GM19328 (cell line): ENCODE data around the gene NOTCH3.

Experiments
- ATAC-seq: cut with Tn5 transposase; IDR thresholded peaks from one replicate; pipeline ENCODE4 v1.9.1; 2021; ENCODE audit warnings: mild to moderate bottlenecking, moderate library complexity; ENCODE audit not compliant: unreplicated experiment

Gene NOTCH3

DNA sequence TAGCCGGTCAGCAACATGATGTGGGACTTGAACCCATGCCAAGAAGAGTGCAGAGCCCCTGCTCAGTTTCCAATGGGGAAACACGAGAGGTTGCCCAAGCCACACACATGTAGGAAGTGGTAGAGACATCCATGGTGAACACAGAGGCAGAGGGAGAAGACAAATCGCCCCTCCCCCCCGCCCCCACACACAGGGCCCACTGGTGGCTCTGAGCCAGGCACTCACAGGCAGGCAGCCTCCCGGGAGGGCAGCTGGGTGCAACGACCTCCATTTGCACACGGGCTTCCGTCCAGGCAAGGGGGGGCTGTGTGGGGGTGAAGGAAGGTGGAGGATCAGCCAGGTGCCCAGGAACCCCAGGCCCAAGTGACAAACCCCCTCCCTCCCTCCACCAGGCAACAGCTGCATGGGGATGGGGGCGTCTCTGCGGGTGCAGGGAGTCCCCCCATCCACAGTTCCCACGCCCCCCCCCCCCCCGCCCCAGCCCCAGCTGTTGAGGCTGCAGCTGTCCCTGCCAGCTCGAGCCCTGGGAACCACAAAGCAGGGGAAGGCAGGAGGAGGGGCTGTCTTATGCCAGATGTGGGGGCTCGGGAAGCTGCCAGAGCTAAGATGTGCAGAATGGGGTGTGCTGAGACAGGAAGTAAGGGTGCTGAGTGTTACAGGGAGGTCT is 3.4 kb downstream of the NOTCH3 start:
- no peak for ATAC-seq

DNA sequence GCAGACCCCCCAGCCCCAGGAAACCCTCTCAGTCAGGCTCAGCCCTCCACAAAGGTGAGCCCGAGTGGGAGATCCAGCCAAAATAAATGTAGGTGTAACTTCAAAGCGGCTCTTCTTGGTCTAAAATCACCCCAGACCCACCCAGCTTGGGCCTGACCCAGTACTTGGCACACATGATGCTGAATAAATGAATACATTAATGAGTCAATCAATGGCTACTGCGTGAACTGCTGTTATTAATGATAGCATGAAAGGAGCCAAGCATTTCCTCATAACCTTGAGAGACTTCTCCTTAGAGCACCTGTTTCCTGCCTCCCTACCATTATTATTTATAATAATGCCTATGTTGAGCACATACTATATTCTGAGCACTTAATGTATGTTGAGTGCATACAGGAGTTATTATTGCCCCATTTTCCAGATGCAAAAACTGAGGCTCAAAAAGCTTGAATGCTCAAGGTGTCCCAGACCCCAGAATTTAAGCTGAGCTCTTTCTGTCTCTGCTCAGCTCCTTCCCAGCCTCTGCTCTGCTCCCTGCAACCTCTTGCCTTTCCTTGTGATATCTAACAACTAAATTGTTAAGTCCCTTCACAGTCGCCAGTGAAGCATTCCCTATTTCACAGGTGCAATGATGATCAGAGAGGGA is 4.3 kb downstream of the NOTCH3 start:
- no peak for ATAC-seq

DNA sequence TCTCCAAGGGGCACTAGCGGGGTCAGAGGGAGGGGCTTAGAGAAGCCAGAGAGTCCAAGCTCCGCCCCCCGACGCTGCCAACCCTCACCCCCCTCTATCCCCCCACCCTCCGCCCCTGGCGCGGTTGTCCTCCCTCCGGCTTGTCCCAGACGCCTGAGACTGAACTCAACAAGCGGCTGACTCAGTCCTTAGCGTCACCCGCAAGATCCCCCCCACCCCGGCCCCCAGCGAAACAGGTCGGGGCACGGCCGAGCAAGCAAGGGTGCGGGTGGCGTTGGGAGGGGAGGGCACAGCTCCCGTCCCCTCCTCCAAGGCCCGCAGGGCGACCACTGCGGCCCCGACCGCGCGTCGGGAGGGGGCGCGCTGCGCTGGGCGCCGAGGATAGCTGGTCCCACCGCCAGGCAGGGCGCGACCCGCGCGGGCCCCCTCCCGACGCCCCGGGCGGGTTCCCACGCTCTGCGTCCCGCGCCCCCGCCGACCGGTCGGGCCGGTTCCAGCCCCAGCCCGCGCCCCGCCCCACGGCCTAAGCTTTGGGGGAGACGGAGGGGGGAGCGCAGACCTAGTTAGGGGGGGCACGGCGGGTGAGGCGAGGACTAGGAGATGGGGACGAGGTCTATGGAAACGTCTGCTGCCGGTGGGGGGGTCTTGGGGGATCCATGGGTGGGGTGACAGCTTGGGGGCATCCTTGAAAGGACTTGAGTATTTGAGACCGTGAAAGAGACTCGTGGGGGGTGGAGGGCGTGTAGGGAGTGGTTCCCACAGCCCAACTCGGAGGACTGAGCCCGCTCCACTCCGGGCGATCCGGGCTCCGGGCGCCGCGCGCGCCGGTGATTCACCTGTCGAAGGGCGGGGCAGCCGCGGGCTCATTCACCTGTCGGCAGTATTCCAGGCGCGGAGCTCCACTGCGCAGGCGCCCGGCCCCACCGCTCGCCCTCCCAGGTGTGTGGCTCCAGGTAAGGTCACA is 5.1 kb downstream of the NOTCH3 start:
- ATAC-seq: no peak

DNA sequence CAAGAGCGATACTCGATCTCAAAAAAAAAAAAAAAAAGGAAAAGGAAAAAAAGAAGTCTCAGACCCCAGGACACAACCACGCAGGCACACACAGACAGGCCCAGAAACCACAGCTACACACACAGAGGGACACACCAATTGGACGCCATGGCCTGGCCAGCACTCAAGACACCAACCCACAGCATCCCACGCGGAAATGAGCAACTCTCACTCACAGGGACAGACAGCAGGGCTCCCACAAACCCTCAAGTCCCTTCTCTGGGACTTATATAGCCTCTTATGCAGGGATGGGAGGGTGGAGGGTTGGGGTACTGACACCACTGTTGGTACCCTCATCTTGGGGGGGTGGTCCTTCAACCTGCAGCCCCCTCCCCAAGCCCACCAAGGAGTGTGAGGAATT is 5.9 kb downstream of the NOTCH3 start:
- no peak for ATAC-seq

DNA sequence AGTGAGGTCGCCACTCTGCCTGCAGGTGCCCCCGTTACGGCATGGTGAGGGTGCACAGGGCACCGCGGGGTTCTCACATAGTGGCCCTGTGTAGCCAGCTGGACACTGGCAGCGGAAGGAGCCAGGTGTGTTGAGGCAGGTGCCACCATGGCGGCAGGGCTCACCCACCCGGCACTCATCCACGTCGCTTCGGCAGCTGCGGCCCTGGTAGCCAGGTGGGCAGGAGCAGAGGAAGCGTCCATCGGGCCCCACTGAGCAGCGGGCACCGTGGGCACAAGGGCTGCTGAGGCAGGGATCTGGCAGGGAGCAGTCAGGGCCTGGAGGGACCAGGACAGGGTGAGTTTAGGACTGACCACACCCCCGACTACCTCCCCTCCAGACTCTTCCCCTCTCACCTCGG is 8.8 kb downstream of the NOTCH3 start:
- ATAC-seq: no peak

DNA sequence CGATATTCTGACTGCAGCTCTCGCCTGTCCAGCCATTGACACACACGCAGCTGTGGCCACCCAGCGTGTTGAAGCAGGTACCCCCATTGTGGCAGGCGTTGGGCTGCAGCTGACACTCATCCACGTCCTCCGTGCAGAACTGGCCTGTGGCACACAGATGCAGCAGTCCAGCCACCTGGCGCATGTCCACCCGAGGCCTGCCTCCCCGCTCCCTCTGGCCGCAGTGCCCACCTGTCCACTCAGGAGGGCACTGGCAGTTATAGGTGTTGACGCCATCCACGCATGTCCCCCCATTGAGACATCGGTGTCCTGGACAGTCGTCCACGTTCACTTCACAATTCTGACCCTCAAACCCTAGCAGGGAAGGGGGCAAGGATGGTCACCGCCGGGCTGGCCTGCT is 9.3 kb downstream of the NOTCH3 start:
- no peak for ATAC-seq

DNA sequence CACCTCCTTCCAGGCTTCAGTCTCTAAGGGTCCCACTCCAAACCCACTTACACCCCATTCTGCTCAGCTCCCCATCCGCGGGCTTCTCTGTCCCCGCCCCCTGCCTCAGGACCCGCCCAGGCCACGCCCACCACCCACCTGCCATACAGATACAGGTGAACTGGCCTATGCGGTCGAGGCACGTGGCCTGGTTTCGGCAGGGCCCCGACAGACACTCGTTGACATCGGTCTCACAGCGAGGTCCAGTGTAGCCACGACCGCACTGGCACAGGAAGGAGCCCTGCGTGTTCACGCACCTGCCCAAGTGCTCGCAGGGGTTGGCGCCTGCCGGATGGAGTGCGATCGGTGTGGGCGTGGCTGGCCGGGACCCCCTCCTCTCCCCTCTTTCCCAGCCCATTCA is 11.9 kb downstream of the NOTCH3 start:
- ATAC-seq: no peak

DNA sequence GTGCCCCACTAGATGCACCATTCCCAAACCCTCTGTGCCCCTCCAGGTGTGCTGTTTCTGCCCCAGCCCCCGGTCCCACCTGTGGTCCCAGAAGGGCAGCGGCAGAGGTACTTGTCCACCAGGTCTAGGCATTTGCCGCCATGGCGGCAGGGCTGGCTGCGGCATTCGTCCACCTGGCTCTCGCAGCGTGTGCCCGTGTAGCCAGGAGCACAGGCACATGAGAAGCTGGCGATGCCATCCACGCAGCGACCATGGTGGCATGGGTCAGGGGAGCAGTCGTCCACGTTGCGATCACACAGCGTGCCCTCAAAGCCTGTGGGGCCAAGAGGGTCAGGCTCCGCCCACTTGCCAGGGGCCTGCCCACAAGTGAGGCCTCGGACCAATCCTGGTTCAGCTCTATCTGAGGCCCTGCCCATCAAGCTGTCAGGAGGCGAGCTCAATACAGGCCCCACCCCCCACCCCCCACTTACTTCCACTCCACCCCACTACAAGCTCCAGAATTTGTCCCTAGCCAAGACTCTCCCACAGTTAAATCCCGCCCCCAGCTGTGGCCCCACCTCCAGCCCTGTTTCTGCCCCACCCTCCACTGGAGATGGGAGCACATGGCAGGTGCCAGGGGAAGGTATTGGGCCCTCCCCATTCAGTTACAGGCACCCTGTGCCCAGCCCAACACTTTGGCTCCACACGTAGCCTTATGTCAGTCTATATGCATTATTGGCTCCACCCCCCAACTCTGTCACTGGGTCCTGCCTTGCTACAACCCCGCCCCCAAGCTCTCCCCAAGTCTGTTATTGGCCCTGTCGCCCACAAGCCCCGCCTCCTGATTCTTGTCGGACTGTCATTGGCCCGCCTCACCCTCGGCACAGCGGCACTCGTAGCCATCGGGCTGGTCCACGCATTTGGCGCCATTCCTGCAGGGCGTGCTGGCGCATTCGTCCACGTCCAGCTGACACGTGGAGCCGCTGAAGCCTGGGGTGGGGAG is 13.5 kb downstream of the NOTCH3 start:
- ATAC-seq: no peak

DNA sequence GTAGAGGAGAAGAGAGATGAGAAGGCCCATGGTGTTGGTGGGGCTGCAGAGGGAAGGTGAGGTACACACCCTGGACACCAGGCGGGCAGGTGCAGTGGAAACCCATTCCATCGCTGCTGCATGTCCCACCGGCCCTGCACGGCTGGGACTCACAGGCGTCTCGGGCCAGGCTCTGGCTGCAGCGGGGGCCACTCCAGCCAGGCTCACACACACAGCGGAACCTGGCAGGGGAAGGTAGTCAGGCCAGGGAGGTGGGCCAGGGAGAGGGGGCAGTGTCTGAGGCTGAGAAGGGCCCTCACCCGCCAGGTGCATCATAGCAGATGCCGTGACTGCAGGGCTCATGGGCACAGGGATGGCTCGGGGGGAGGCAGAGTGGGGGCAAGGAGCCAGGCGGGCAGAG is 15.6 kb downstream of the NOTCH3 start:
- no peak for ATAC-seq

DNA sequence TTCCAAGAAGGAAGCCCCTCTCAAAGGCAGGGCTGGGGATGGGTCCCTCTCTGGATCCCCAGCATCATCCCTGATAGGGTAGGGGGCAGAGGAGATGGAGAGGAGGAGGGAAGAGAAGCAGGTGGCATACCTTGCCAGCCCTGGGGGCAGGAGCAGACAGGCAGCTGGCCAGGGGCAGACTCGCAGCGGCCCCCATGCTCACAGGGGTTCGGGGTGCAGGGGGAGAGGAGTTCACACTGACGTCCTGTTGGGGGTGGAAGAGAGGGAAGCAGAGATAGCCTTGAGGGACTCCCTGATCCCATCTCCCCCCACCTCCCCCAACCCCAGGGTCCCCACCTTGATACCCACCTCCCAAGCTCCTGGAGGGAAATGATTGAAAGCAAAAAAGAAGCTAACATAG is 16.0 kb downstream of the NOTCH3 start:
- ATAC-seq: no peak

DNA sequence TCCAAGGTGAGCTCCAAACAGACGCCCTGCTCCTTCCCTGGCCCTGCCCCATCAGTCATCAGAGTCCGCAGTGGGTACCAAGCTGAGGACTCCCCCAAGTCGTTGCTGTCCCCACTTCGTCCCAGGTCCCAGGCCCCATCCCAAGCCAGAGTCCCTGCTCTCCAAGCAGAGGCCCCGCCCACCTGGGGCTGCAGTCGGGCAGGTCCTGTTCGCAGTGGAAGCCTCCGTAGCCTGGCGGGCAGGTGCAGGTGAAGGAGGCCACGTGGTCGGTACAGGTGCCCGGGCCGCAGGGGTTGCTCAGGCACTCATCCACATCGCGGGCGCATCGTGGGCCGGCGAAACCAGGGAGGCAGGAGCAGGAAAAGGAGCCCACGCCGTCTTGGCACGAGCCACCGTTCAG is 19.4 kb downstream of the NOTCH3 start:
- ATAC-seq: no peak

DNA sequence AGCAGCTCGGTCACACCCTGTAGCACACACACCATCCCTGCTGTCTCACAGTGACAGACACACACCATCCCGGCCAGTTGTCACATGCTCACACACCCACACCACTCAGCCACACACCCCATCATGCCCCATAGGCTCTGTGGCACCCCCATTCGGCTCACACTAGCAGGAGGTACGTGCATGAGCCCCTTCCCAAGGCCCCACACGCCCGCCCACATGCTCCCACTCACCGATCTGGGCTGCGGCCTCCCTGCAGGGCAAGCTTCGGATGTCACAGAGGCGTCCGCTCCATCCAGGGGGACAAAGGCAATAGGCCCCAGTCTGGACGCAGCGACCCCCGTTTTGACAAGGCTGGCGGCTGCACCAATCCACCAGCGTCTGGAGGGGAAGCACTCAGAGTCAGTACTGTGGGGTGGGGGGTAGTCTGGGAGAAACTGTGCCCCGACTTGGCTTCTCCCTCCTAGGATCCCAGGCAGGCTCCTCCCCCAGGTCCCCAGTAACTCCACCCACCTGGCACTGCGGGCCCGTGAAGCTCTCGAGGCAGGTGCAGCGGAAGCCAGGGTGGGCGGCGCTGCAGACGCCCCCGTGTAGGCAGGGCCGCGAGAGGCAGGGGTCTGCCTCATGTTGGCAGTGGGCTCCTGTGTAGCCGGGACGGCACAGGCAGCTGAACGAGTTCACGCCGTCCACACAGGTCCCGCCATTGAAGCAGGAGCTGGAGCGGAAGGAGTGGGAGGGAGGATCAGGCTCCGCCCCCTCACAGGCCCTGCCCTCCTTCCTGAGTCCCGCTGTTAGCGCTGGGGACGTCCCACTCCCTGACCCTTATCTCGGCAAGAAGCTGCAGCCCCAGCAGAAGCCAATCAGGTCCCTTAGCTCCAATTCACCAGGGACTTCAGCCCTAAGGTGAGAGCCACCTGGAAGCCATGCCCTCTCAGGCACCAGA is 20.1 kb downstream of the NOTCH3 start:
- no peak for ATAC-seq

DNA sequence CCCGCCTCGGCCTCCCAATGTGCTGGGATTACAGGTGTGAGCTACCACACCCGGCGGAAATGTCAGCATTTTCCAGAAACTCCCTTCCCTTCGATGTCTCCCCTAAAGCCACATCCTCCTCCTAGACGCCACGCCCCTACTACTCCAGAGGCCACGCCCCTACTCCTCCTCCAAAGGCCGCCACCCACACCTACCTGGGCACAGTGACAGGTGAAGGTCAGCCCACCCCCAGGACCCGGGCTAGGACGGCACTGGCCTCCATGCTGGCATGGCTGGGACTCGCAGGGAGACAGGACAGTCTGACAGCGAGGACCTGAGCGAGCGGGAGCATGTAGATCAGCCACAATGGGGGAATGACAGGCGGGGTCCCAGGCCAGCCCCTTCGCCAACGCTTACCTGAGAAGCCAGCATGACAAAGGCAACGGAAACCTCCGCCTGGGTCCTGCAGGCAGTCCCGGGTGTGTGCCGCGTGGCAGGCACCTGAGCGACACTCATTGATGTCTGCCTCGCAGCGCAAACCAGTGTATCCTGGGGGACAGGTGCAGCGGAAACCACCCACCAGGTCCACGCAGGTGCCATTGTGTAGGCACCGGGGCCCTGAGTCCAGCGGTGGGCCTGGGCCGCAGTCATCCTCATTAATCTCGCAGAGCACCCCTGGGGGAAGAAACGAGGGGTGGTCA is 22.0 kb downstream of the NOTCH3 start:
- no peak for ATAC-seq

DNA sequence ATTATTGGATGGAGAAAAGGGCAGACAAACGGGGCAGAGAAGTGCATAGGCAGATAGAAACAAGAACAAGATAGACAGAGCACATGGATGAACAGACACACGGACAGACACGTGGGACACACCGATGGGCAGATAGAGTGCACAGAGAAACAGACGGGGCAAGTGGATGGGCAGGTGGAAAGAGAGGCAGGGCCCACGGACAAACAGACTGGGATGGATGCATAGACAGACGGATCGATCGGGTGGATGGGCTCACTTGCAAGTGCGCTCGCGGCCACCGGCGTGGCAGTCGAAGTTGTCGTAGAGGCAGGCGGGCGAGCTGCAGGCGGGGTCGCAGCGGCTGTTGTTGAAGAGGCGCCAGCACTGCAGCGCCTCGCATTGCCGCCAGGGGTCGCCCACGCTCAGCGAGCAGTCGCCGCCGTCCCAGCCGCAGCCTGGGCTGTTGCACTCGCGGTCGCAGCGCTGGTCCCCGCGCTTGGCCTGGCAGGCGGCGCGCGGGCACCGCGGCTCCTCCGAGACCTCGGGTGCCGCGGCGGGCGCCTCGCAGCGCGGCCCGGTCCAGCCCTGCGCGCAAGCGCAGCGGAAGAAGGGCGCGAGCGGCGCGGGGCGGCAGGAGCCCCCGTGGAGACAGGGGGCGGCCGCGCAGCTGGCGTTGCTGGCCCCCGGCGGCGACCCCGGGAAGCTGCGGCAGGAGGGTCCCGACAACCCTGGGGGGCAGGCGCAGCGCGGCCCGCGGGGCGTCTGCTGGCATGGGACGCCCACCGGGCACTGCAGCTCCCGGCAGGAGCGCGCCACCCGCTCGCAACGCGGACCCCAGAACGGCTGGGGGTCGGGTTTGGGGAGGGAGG is 23.3 kb downstream of the NOTCH3 start:
- ATAC-seq: no peak

DNA sequence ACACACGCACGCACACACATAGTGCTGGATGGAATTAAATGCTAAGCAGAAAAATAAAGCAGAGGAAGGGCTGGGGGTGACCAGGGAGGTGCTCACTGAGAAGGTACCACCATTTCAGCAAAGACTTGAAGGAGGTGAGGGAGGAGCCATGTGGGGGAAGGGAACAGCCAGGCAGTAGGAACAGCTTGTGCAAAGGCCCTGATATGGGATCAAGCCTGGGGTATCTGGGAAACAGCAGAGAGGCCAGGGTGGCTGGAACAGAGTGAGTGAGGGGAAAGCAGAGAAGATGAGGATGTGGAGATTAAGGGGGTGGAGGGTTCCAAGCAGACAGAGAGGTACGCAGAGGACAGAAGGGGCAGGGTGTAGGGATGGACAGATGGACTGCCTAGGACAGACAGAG is 25.2 kb downstream of the NOTCH3 start:
- no peak for ATAC-seq

DNA sequence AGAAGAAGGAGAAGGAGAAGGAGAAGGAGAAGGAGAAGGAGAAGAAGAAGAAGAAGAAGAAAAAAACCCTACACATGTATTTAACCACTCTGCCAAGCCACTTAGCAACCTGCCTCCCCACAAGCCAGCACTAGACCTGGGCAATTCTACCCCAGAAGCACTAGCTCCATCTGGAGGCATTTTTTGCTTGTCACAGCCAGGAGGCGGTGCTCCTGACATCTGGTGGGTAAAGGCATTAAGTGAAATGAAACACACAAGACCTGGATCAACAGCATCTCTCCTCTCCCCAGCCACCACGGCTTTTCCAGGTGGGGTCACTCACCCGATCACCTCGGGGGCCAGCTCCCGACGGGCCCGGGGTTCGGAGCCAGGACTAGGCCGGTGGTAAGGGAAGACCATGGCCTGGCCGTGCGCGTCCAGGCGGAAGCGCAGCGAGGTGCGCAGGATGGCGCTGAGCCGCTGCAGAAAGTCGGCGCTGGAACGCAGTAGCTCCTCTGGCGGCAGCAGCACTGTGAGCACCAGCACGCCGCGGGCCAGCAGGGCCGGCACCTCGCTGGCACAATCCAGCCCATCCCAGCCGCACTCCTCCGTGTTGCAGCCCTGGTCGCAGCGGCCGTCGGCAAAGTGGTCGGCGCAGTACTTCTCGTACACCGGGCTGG is 26.9 kb downstream of the NOTCH3 start:
- no peak for ATAC-seq

DNA sequence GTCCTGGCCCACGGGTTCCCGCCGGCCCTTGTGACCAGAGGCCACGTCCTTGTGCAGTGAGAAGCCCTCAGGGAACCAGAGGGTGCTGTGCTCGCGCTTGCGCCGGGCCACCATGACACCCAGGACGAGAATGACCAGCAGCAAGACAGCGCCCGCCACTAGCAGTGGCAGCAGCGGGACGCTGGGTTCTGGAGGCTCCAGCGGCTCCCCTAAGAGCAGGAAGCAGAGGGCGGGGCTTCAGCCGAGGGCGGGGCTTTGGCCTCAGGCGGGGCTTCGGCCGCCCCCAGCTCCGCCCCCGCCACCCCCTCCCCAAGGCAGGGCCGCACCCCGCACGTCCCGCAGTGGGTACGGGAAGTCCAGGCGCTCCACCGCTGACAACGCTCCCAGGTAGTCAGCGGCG is 30.4 kb downstream of the NOTCH3 start:
- no peak for ATAC-seq
